OCI-LY3 (cell line): ENCODE measurements around the gene ZP4.

Experiments used
- H2AFZ ChIP-seq: fragments of 200-600, 300-600 bp; shearing (Covaris generic); 2 replicates; pipeline ENCODE4 v1.6.0; 2014; ENCODE audit warnings: antibody characterized with exemption, low read depth, low read length
- H3K27ac ChIP-seq: fragments of 200-600, 300-600 bp; sonication (generic); 2 replicates; pipeline ENCODE4 v1.5.1; 2014; ENCODE audit warnings: mild to moderate bottlenecking, low read length, moderate library complexity, mixed read lengths
- H3K27me3 ChIP-seq: fragments of 200-600, 300-600 bp; sonication (generic); 2 replicates; pipeline ENCODE4 v1.6.1; 2014; ENCODE audit warnings: low read depth, low read length, mixed read lengths
- H3K36me3 ChIP-seq: fragments of 200-600, 300-600 bp; sonication (generic); replicated peaks from 2 replicates; pipeline ENCODE3; 2014; ENCODE audit warnings: low read depth, low read length, mixed read lengths
- H3K4me1 ChIP-seq: fragments of 300-600, 200-600 bp; sonication (generic); 2 replicates; pipeline ENCODE4 v1.6.1; 2014; ENCODE audit warnings: low read length, mixed read lengths
- H3K4me2 ChIP-seq: fragments of 200-600, 300-600 bp; sonication (generic); 2 replicates; pipeline ENCODE4 v1.6.1; 2014; ENCODE audit warnings: low read length, mixed read lengths
- H3K4me3 ChIP-seq: fragments of 300-600, 200-600 bp; sonication (generic); 2 replicates; pipeline ENCODE4 v1.5.1; 2014; ENCODE audit warnings: antibody characterized with exemption, mild to moderate bottlenecking, low read length, moderate library complexity
- H3K79me2 ChIP-seq: fragments of 300-600, 200-600 bp; shearing (Covaris generic); 2 replicates; pipeline ENCODE4 v1.6.1; 2014; ENCODE audit warnings: mild to moderate bottlenecking, low read length, mixed read lengths
- H3K9ac ChIP-seq: fragments of 300-600, 200-600 bp; shearing (Covaris generic); 2 replicates; pipeline ENCODE4 v1.6.0; 2014; ENCODE audit warnings: mild to moderate bottlenecking, low read length, moderate library complexity
- H3K9me3 ChIP-seq: fragments of 200-600, 300-600 bp; shearing (Covaris generic); 2 replicates; pipeline ENCODE4 v1.6.1; 2014; ENCODE audit warnings: low read length, mixed read lengths; ENCODE audit not compliant: insufficient read depth
- H4K20me1 ChIP-seq: fragments of 200-600, 300-600 bp; sonication (generic); 2 replicates; pipeline ENCODE4 v1.6.1; 2016; ENCODE audit warnings: low read length, mixed read lengths; ENCODE audit not compliant: insufficient read depth
- CTCF ChIP-seq: fragments of 200-600, 300-600 bp; sonication (generic); IDR thresholded peaks from 2 replicates; pipeline ENCODE4 v1.5.1; 2014; ENCODE audit warnings: antibody characterized with exemption, low read length, low read depth
- EZH2phosphoT487 ChIP-seq: fragments of 200-600 bp; shearing (Covaris generic); IDR thresholded peaks from 2 replicates; pipeline ENCODE4 v1.6.1; 2018; ENCODE audit warnings: antibody characterized with exemption, mixed run types, low read depth

Gene ZP4

GRCh38 chr1:237873487-237874211 is 17.1 kb downstream of the ZP4 start:
- Histone ChIP-seq H3K36me3 (no peaks in the 10 kb centered on the region), H3K4me3 (no peak overlapping the region), H3K79me2 (no peaks in the 10 kb centered on the region), H3K4me2 (no peak overlapping the region), H3K27me3 (no peaks in the 10 kb centered on the region), H2AFZ (no peak overlapping the region), H4K20me1 (no peaks in the 10 kb centered on the region), H3K9me3 (no peaks in the 10 kb centered on the region), H3K9ac (no peak overlapping the region), H3K27ac (no peak overlapping the region), H3K4me1 (no peaks in the 10 kb centered on the region)
- TF ChIP-seq EZH2phosphoT487 (no peak), CTCF (no peak)

GRCh38 chr1:237868817-237869600 is 21.7 kb downstream of the ZP4 start:
- Histone ChIP-seq H3K4me3 (no peak overlapping the region), H2AFZ (no peak overlapping the region), H4K20me1 (no peaks in the 10 kb centered on the region), H3K27me3 (no peaks in the 10 kb centered on the region), H3K27ac (no peak overlapping the region), H3K36me3 (no peaks in the 10 kb centered on the region), H3K4me1 (peaks cover 5% of the 10 kb centered on the region; the same call in 1 of the 2 replicates), H3K9me3 (no peaks in the 10 kb centered on the region), H3K9ac (no peak overlapping the region), H3K79me2 (no peaks in the 10 kb centered on the region), H3K4me2 (no peak overlapping the region)
- TF ChIP-seq CTCF (no peak), EZH2phosphoT487 (no peak)

- Histone ChIP-seq H2AFZ (no peak overlapping the region), H3K9ac (no peak overlapping the region), H3K79me2 (no peaks in the 10 kb centered on the region), H3K27me3 (no peaks in the 10 kb centered on the region), H3K36me3 (no peaks in the 10 kb centered on the region), H3K4me2 (no peak overlapping the region), H3K4me3 (no peak overlapping the region), H3K4me1 (peaks cover 5% of the 10 kb centered on the region; the same call in 1 of the 2 replicates), H4K20me1 (no peaks in the 10 kb centered on the region), H3K9me3 (no peaks in the 10 kb centered on the region), H3K27ac (no peak overlapping the region)
- TF ChIP-seq CTCF (no peak), EZH2phosphoT487 (no peak)
Observed at GRCh38 chr1:237867380-237867888, 23.3 kb downstream of the ZP4 start.
